Body of pancreas (tissue), 4 donors: ENCODE data around the gene TMEM127. TPM values are rescaled to one million over a fixed set of nuclear protein-coding genes. Genes with fewer than 3 reads are reported as not detected.

Source experiments
- ATAC-seq: fragments of 150-250 bp; one replicate; pipeline ENCODE4 v1.9.1; 2016
- DNase-seq, 4 donors: peaks; one replicate each; pipeline ENCODE4 v3.0.0-alpha.2; 2019
- H3K27ac ChIP-seq, 4 donors: fragments of 200-600 bp; sonication (generic); 1 replicate in 3 of 4; 2 replicates in 1 of 4; pipeline versions ENCODE4 v1.5.1 to v1.6.1; 2016 to 2019; ENCODE audit warnings: mild to moderate bottlenecking in 1 of 4, mixed read lengths in 1 of 4, moderate library complexity in 1 of 4
- H3K27me3 ChIP-seq, 2 donors: fragments of 200-600 bp; sonication (generic); one replicate each; pipeline ENCODE4 v1.6.0; 2016; ENCODE audit warnings: mild to moderate bottlenecking in 1 of 2
- H3K36me3 ChIP-seq, 2 donors: fragments of 200-600 bp; sonication (generic); replicated peaks in 1 of 2; 2 replicates each; pipeline ENCODE4 v1.5.1; 2016; ENCODE audit warnings: low read depth in 2 of 2; ENCODE audit not compliant: insufficient read depth in 1 of 2
- H3K4me1 ChIP-seq: fragments of 200-600 bp; sonication (generic); one replicate; pipeline ENCODE4 v1.6.0; 2016
- H3K4me3 ChIP-seq, 2 donors: fragments of 200-600 bp; sonication (generic); 1 replicate in 1 of 2; 2 replicates in 1 of 2; pipeline ENCODE4 v1.5.1; 2016 to 2019
- H3K9me3 ChIP-seq, 3 donors: fragments of 200-600 bp; sonication (generic); 1 replicate in 2 of 3; 2 replicates in 1 of 3; pipeline ENCODE4 v1.5.1; 2016
- POLR2A ChIP-seq, 3 donors: fragments of 450-650 bp; IDR thresholded peaks; one replicate each; pipeline ENCODE4 v1.6.1; 2016; ENCODE audit warnings: antibody characterized with exemption in 3 of 3, mild to moderate bottlenecking in 2 of 3
- WGBS, 2 donors: methylation state at CpG; one replicate each; pipeline ENCODE4 v1.1.5; 2017; 5-methylcytosine and 5-hydroxymethylcytosine counted together
- intact Hi-C: fragments of 100-400 bp; cut with DNase I; formaldehyde crosslinking; loops from one replicate; pipeline ENCODE4 v1.15.1; 2023
- total RNA-seq, 2 donors: library from RNA; depleted of rRNA; stranded (reverse); fragments of >200 nt; gene quantifications; one replicate each; pipeline ENCODE4 v1.1.0, GENCODE V29; 2016
- TF ChIP-seq, protein P1 (sequence below), 7 experiments: fragments of 450-650 bp in 4 of 7; fragments of 200-600 bp in 3 of 7; sonication (generic) in 3 of 7; IDR thresholded peaks; one replicate each; pipeline ENCODE4 v1.5.1; 2016 to 2019; ENCODE audit warnings: antibody characterized with exemption in 7 of 7

The TMEM127 gene
- total RNA-seq, 2 donors from 2014 or later: 22.1 to 33.5 TPM

DNA sequence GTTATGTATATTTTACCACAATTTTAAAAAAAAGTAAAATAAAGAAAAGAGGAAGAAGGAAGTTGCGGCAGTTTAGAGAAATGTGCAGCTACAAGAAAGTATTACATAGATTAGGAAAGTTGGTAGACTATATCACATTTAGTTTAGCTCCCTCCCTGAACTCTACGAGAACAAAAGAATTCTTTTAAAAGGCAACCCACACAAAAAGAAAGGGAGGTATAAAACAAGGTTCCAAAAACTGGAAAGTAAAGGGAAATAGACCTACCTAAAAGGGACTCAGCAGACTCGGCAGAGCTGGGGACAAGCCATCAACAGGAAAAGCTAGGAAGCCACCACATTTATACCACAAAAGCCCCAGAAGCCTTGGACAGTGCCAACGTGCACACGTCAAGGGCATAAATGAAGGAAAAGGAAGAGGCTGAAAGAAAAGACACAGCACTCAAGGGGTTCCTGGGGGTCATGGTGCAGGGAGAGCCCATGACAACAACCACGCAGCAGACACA is 9.1 kb downstream of the TMEM127 start:
- WGBS, 2 donors: 70 to 82% methylated on average over 6 of the region's 6 CpGs
- peaks cover 10 to 28% of the 10 kb centered on the region in 2 donors for H3K36me3 ChIP-seq
- ATAC-seq: no peak
- peak overlapping the region in 2 of 4 donors; percentile 23 to 89 for H3K27ac ChIP-seq
- DNase-seq: no peak
- intact Hi-C loops: no loop called here
- H3K4me1 ChIP-seq: peaks cover 39% of the 10 kb centered on the region
- TF ChIP-seq POLR2A (IDR thresholded peaks at IDR 0.05): no peak
- TF ChIP-seq, protein P1, sequence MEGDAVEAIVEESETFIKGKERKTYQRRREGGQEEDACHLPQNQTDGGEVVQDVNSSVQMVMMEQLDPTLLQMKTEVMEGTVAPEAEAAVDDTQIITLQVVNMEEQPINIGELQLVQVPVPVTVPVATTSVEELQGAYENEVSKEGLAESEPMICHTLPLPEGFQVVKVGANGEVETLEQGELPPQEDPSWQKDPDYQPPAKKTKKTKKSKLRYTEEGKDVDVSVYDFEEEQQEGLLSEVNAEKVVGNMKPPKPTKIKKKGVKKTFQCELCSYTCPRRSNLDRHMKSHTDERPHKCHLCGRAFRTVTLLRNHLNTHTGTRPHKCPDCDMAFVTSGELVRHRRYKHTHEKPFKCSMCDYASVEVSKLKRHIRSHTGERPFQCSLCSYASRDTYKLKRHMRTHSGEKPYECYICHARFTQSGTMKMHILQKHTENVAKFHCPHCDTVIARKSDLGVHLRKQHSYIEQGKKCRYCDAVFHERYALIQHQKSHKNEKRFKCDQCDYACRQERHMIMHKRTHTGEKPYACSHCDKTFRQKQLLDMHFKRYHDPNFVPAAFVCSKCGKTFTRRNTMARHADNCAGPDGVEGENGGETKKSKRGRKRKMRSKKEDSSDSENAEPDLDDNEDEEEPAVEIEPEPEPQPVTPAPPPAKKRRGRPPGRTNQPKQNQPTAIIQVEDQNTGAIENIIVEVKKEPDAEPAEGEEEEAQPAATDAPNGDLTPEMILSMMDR (IDR thresholded peaks at IDR 0.05): no peak
- no peaks in the 10 kb centered on the region for H3K27me3 ChIP-seq
- no peaks in the 10 kb centered on the region for H3K9me3 ChIP-seq
- H3K4me3 ChIP-seq: no peak overlapping the region

DNA sequence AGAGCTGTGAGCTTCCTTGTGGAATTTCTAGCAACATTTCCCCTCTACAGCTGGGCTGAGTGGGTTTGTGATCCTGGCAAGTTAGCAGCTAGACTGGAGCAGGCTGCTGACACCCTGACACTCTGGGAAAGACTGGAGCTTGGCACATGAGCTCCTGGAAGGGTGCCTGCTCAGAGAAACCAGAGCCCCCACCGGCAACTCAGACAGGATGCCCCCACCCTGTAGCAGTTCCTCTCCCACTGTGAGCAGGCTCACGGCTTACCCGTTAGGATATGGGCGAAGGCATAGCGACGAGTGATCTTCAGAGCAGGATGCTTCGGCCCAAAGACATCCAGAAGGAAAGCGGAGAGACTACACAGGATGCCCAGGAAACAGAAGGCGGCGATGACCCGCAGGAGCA is 11.2 kb downstream of the TMEM127 start:
- Histone ChIP-seq H3K4me3 (no peak overlapping the region), H3K9me3 (no peaks in the 10 kb centered on the region), H3K4me1 (peaks cover 19% of the 10 kb centered on the region), H3K27me3 (no peaks in the 10 kb centered on the region), H3K36me3 (peaks cover 10 to 28% of the 10 kb centered on the region in 2 donors), H3K27ac (no peak overlapping the region)
- DNase-seq (peak in 1 of 4 donors; percentile 27), ATAC-seq (no peak)
- intact Hi-C loops: loop anchor here (5.0 kb wide), 1 partner anchor 42 kb away; no protein-coding TSS in a partner anchor
- WGBS, 2 donors: 76 to 96% methylated on average over 11 of the region's 11 CpGs
- TF ChIP-seq, protein P1 (IDR thresholded peaks at IDR 0.05): no peak
- TF ChIP-seq POLR2A (IDR thresholded peaks at IDR 0.05): no peak

DNA sequence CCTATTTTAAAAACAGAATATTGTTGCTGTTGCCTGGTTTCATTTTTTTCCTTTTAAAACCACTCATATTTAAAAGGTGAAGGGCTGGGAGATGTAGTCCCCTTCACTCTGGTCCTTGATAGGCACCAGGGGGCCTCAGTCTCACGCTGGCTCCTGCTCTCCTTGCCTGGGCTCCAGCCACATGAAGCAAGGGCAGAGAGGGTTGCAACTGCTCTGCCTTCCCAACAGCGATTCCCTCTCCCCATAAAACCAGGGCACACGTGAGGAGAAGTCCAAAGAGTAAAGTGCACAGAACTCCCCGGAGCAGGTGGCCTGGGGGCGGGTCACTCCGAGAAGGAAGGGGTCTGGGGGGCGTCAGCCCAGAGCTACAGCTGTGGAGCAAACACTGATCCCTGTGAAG is 12.8 kb downstream of the TMEM127 start:
- TF ChIP-seq, protein P1 (IDR thresholded peaks at IDR 0.05): no peak
- no peak for TF ChIP-seq POLR2A (IDR thresholded peaks at IDR 0.05)
- WGBS, 2 donors: 70 to 80% methylated on average over 6 to 7 of the region's 7 CpGs
- ATAC-seq: no peak
- H3K9me3 ChIP-seq: no peaks in the 10 kb centered on the region
- DNase-seq: no peak
- no peak overlapping the region for H3K4me3 ChIP-seq
- intact Hi-C loops: loop anchor here (5.0 kb wide), 1 partner anchor 41 kb away; no protein-coding TSS in a partner anchor
- peaks cover 10 to 28% of the 10 kb centered on the region in 2 donors for H3K36me3 ChIP-seq
- peaks cover 5% of the 10 kb centered on the region for H3K4me1 ChIP-seq
- H3K27me3 ChIP-seq: no peaks in the 10 kb centered on the region
- no peak overlapping the region for H3K27ac ChIP-seq

DNA sequence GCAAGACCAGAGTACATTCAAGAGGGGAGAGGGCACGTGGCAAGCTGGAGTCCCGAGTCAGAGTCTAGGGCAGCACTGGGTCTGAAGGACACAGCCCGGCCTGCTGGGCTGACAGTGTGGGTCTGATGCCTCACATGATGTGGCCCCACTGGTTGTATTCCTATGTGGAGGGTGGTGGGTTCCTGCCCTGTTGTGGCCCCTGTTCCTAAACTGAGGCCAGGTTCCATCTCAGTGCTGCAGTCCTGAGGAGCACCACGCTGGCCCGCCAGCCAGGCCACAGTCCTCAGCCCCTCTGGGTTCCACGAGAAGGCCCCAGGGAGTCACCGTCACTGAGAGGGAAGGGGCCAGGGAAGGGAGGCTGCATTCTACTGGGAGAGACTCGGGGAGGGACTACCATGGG is 13.3 kb downstream of the TMEM127 start:
- ATAC-seq (no peak), DNase-seq (no peak)
- no peaks in the 10 kb centered on the region for H3K27me3 ChIP-seq
- peaks cover 6% of the 10 kb centered on the region for H3K4me1 ChIP-seq
- intact Hi-C loops: loop anchor here (5.0 kb wide), 1 partner anchor 40 kb away; no protein-coding TSS in a partner anchor
- 88 to 98% methylated on average over 2 to 8 of the region's 8 CpGs for WGBS, 2 donors
- H3K36me3 ChIP-seq: peaks cover 10 to 28% of the 10 kb centered on the region in 2 donors
- TF ChIP-seq POLR2A (IDR thresholded peaks at IDR 0.05): no peak
- TF ChIP-seq, protein P1 (IDR thresholded peaks at IDR 0.05): no peak
- H3K4me3 ChIP-seq: no peak overlapping the region
- no peaks in the 10 kb centered on the region for H3K9me3 ChIP-seq
- H3K27ac ChIP-seq: no peak overlapping the region
